ENCODE measurements around the gene CABYR. TPM values are rescaled to one million over a fixed set of nuclear protein-coding genes. Genes with fewer than 3 reads are reported as not detected.

Gene CABYR
- total RNA-seq, 2 donors from 2014 or later: 1.6 TPM; not detected in 1

DNA sequence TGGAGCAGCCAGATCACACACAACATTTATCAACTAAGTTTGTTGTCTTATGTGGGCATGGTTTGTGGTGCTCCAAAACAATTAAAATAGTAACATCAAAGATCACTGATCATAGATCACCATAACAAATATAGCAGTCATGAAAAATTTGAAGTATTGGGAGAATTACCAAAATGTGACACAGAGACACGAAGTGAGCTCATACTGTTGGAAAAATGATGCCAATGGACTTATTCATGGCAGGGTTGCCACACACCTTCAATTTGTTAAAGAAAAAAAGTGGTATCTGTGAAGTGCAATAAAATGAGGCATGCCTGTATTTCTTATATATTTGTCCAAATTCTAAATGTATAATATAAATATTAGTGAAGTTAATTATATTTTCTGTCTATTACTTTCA, 42.9 kb upstream of the CABYR start:
- Histone ChIP-seq H3K36me3 (no peaks in the 10 kb centered on the region), H3K27me3 (no peaks in the 10 kb centered on the region), H3K9me3 (no peaks in the 10 kb centered on the region), H3K4me1 (no peaks in the 10 kb centered on the region), H3K4me3 (no peak overlapping the region), H3K27ac (no peak overlapping the region), H3K9ac (ENCODE audit: low read depth in 2 of 2, low read length in 2 of 2) (no peak overlapping the region)
- intact Hi-C loops (cut with DNase I): no loop called here
- DNase-seq: no peak
- no peak for TF ChIP-seq CTCF (IDR thresholded peaks at IDR 0.05)

DNA sequence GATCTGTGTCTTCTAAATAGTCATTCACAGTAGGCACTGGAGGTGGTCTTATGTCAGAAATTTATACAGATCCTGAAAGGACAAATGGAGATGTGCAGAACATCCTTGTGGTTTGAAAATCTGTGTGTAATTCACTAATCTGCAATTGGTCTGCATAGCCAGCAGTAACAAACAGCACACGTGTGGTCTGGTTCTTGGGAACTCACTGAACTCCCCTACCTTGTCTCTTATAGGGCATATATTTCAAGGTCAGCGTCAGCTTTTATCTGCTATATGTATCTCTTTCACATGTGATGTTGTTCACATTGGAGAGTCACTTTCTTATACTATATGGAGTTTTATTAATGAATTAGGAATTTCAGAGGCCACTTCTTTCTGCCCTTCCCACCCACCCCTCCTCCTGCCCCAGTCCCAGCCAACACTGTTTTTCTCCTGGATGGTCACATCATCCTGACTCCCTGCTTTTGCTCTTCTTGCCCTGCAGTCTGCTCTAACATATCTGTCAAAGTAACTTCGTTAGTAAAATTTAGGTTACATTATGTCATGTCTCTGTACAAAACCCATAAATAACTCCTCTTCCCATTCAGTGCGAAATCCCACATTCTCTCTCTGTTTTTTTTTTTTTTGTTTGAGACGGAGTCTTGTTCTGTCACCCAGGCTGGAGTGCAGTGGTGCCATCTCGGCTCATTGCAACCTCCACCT, 35.4 kb upstream of the CABYR start:
- no peaks in the 10 kb centered on the region for H3K36me3 ChIP-seq
- no peak for TF ChIP-seq CTCF (IDR thresholded peaks at IDR 0.05)
- intact Hi-C loops (cut with DNase I): no loop called here
- no peak for DNase-seq
- no peaks in the 10 kb centered on the region for H3K27me3 ChIP-seq
- H3K9ac ChIP-seq (ENCODE audit: low read depth in 2 of 2, low read length in 2 of 2): no peak overlapping the region
- H3K9me3 ChIP-seq: no peaks in the 10 kb centered on the region
- no peaks in the 10 kb centered on the region for H3K4me1 ChIP-seq
- no peak overlapping the region for H3K4me3 ChIP-seq
- H3K27ac ChIP-seq: no peak overlapping the region

DNA sequence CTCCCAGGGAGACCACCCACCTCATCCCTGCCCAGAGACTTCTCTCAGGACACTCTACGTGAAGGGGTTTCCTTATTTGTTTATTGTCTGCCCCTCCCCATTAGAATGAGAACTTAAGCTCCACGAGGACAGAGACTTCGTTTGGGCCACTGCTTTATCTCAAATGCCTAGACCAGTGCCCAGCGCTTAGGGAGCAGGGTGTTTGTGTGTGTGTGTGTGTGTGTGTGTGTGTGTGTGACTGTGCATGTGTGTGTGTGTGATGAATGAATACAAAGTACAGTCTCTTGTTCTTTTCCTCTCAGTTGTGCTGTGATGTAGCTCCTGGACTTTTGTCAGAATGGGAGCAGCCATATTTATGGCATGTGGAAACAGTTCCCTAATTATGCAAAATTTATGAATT, 34.4 kb upstream of the CABYR start:
- intact Hi-C loops (cut with DNase I): no loop called here

DNA sequence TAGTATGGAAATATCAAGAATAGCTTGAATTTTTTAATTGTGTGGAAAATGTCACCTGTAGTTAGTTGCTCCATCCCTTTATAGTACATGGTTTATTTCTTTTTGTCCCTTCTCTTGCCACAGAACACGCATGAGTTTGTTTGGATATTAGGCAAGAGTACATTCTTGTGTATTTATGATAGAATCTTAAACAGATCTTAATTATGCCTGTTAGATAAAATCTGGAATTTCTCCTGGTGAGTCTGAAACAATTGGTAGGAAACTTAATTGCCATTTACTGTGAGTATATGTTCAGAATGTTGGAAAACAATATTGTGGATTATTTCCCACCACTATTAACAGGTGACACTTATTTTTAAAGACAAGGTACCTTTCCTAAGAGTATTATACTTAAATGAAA, 30.2 kb upstream of the CABYR start:
- H3K27ac ChIP-seq: no peak overlapping the region
- no peaks in the 10 kb centered on the region for H3K27me3 ChIP-seq
- H3K36me3 ChIP-seq: no peaks in the 10 kb centered on the region
- H3K4me1 ChIP-seq: no peaks in the 10 kb centered on the region
- no peaks in the 10 kb centered on the region for H3K9me3 ChIP-seq
- no peak overlapping the region for H3K4me3 ChIP-seq
- H3K9ac ChIP-seq (ENCODE audit: low read depth in 2 of 2, low read length in 2 of 2): no peak overlapping the region
- no peak for DNase-seq
- TF ChIP-seq CTCF (IDR thresholded peaks at IDR 0.05): no peak
- intact Hi-C loops (cut with DNase I): no loop called here

More for the DNA sequence above, 34.4 kb upstream of the CABYR start:
- no peak for TF ChIP-seq CTCF (IDR thresholded peaks at IDR 0.05)
- no peak overlapping the region for H3K27ac ChIP-seq
- no peak overlapping the region for H3K4me3 ChIP-seq
- no peaks in the 10 kb centered on the region for H3K27me3 ChIP-seq
- H3K9ac ChIP-seq (ENCODE audit: low read depth in 2 of 2, low read length in 2 of 2): no peak overlapping the region
- H3K36me3 ChIP-seq: no peaks in the 10 kb centered on the region
- no peak for DNase-seq
- H3K9me3 ChIP-seq: no peaks in the 10 kb centered on the region
- H3K4me1 ChIP-seq: no peaks in the 10 kb centered on the region

GRCh38 chr18:24111936-24112335, 26.9 kb upstream of the CABYR start:
- Histone ChIP-seq H3K4me1 (no peaks in the 10 kb centered on the region), H3K4me3 (no peak overlapping the region), H3K27me3 (no peaks in the 10 kb centered on the region), H3K9ac (ENCODE audit: low read depth in 2 of 2, low read length in 2 of 2) (no peak overlapping the region), H3K27ac (no peak overlapping the region), H3K36me3 (no peaks in the 10 kb centered on the region), H3K9me3 (no peaks in the 10 kb centered on the region)
- intact Hi-C loops (cut with DNase I): loop anchor here (10.0 kb wide), 3 partner anchors 147 to 287 kb away; no protein-coding TSS in a partner anchor
- no peak for DNase-seq
- TF ChIP-seq CTCF (IDR thresholded peaks at IDR 0.05): no peak
